ENCODE measurements around the gene AADAT. TPM values are rescaled to one million over a fixed set of nuclear protein-coding genes. Genes with fewer than 3 reads are reported as not detected.

The AADAT gene
- total RNA-seq: 1 to 10 TPM; 1.5 to 8.7 (median 5.2) TPM

DNA sequence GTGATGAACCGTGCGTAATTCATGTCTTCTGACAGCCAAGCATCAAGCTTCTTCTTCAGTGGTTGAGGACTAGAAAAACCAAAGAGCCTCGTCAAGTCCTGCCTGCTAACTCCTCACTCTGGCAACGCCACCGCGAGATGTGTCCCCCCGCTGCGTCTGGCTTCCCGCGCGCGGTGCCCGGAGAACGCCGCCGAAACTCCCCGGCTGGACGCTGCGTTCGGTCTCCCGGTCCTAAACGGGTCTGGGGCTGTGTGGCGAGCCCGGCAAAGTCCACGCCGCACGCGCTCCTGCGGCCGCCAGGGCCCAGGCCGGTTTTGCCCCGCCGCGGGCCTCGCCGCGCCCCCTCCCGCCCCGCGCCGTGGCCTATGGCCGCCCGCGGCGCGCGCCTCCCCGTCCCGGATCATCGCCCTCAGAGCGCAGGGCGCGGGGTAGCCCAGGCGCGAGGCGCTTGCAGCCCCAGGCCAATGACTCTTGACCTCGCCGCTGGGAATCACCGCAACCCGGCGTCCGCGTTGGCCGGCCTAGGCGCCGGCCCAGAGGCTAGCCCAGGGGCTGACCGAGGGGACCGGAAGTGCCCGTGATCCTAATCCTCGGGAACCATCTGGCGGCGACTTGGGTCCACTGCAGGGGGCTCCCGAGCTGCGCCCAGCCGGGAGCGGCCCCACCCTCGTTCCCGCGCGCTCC lies at the start of gene AADAT:
TSS of gene AADAT (minus strand) at position 289 of the 684 bp plus-strand sequence. CDS start at position 23, 266 bp downstream.
- Histone ChIP-seq H3K4me3 (peak within 1 kb of the TSS; percentile 63 to 67), H3K36me3 (peaks cover 0 to 21% of the 10 kb centered on the region in 2 donors), H3K27ac (peak within 1 kb of the TSS in 3 of 4 donors; percentile 76 to 81 (median 76)), H3K4me1 (peaks cover 0 to 19% (median 8%) of the 10 kb centered on the region in 3 donors), H3K9me3 (no peaks in the 10 kb centered on the region), H3K27me3 (no peaks in the 10 kb centered on the region)
- TF ChIP-seq, protein P1, sequence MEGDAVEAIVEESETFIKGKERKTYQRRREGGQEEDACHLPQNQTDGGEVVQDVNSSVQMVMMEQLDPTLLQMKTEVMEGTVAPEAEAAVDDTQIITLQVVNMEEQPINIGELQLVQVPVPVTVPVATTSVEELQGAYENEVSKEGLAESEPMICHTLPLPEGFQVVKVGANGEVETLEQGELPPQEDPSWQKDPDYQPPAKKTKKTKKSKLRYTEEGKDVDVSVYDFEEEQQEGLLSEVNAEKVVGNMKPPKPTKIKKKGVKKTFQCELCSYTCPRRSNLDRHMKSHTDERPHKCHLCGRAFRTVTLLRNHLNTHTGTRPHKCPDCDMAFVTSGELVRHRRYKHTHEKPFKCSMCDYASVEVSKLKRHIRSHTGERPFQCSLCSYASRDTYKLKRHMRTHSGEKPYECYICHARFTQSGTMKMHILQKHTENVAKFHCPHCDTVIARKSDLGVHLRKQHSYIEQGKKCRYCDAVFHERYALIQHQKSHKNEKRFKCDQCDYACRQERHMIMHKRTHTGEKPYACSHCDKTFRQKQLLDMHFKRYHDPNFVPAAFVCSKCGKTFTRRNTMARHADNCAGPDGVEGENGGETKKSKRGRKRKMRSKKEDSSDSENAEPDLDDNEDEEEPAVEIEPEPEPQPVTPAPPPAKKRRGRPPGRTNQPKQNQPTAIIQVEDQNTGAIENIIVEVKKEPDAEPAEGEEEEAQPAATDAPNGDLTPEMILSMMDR (IDR thresholded peaks at IDR 0.05): peak; percentile 57 to 83 (median 68)
- TF ChIP-seq POLR2AphosphoS5 (IDR thresholded peaks at IDR 0.05) (no peak), EP300 (IDR thresholded peaks at IDR 0.05) (no peak), POLR2A (IDR thresholded peaks at IDR 0.05) (no peak)
- peak; percentile 92 for ATAC-seq
- 0% methylated on average over 2 to 4 of the region's 80 CpGs for WGBS, 2 donors (ENCODE audit: low coverage in 1 of 2)

DNA sequence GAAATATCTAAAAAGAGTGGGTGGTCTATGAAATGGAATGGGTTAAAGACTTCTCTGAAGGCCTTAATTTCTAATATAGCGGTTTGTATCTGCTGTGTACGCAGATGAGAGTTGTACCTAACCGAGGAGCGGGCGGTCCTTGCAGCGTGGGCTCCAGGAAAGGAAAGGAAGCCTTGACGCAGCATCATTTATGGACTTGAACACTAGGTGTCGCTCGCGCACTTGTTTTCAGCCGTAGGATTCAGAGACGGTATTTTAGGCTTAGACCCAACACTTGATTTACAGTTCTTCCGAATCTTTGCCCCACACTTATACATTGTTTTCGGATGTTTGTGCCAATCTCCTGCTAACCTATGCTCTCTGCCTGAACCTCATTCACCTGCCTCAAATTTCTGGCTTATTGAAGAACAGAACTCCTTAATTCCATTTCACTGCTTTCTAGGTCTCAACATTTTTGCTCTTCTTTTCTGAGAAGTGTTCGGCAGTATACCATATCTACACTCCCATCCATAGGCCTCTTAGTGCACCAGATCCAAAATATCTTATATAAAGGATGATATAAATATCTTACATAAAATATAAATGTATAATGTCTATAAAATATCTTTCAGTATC lies 48.9 kb upstream of the AADAT start:
- Histone ChIP-seq H3K36me3 (no peaks in the 10 kb centered on the region), H3K27me3 (peaks cover 4% of the 10 kb centered on the region), H3K4me1 (no peaks in the 10 kb centered on the region), H3K9me3 (peaks cover 0 to 7% (median 0%) of the 10 kb centered on the region in 3 donors), H3K4me3 (no peak overlapping the region), H3K27ac (no peak overlapping the region)
- WGBS, 2 donors (ENCODE audit: low coverage in 1 of 2): 3 to 4% methylated on average over 15 of the region's 15 CpGs
- TF ChIP-seq, protein P1 (IDR thresholded peaks at IDR 0.05): peak; percentile 37 to 81 (median 61)
- no peak for TF ChIP-seq EP300 (IDR thresholded peaks at IDR 0.05)
- ATAC-seq: peak; percentile 59

DNA sequence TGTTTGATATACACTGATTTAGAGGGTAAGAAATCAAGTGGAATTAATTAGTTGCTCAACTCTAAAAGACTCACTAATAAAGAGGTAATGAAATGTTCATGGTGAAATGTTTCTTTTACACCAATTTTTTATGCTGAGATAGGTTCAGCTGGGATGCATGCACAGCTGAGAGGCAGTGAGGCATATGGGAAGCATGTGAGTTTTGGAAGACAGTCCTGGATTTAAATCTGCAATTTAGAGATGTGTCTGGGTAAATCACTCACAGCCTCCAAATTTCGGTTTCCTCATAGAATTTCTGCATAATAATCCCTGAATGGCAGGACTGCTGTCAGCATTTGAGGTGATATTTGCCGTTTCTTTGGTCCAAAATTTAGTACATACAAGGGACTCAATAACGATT lies 48.2 kb upstream of the AADAT start:
- Histone ChIP-seq H3K4me1 (no peaks in the 10 kb centered on the region), H3K27ac (no peak overlapping the region), H3K27me3 (peaks cover 4% of the 10 kb centered on the region), H3K9me3 (peaks cover 0 to 15% (median 0%) of the 10 kb centered on the region in 3 donors), H3K36me3 (no peaks in the 10 kb centered on the region), H3K4me3 (no peak overlapping the region)
- TF ChIP-seq, protein P1 (IDR thresholded peaks at IDR 0.05): no peak
- TF ChIP-seq EP300 (IDR thresholded peaks at IDR 0.05) (no peak), POLR2A (IDR thresholded peaks at IDR 0.05) (no peak), POLR2AphosphoS5 (IDR thresholded peaks at IDR 0.05) (no peak)
- ATAC-seq: no peak
- 56 to 72% methylated on average over 3 of the region's 3 CpGs for WGBS, 2 donors (ENCODE audit: low coverage in 1 of 2)

DNA sequence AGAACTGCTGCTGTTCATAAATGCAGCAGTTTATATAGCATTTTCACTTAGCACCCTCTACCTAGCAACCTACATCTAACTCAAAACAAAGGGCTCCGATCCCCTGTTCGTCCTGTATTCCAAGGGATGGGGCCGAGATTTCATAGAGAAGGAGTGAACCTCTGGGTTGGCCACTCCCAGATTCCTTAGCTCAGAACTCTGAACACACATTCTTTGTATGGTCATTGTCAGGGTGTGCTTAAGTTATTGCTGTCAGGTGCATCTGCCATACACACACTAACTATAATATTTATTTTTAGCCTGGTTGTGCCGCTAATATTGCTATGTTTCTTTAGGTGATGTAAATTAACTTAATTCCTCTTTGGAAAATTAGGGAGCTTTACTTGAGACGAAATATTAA lies 47.7 kb upstream of the AADAT start:
- H3K9me3 ChIP-seq: peaks cover 0 to 19% (median 0%) of the 10 kb centered on the region in 3 donors
- H3K4me1 ChIP-seq: no peaks in the 10 kb centered on the region
- 59 to 66% methylated on average over 4 to 5 of the region's 5 CpGs for WGBS, 2 donors (ENCODE audit: low coverage in 1 of 2)
- TF ChIP-seq, protein P1 (IDR thresholded peaks at IDR 0.05): no peak
- no peak for TF ChIP-seq POLR2A (IDR thresholded peaks at IDR 0.05)
- H3K4me3 ChIP-seq: no peak overlapping the region
- H3K27ac ChIP-seq: no peak overlapping the region
- no peaks in the 10 kb centered on the region for H3K36me3 ChIP-seq
- no peak for ATAC-seq
- H3K27me3 ChIP-seq: peaks cover 4% of the 10 kb centered on the region

DNA sequence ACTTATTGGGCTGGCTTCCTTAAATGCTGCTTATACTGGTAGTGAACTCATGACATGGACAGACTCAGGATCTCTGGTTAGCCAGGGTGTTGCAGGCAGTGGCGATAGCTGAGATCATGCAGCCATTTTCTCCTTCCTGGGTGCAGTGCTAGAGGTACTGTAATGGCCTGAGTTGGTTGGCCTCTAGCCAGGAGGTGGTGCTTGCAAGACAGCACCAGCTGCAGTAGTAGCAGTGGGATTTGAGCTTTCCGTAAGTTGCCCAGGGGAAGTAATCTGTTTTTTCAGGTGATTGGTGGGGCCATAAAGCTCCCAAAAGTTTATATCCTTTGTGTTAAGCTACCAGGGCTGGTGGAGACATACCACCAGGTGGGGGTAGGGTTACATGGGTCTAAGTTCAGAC lies 45.1 kb upstream of the AADAT start:
- TF ChIP-seq EP300 (IDR thresholded peaks at IDR 0.05) (no peak), POLR2A (IDR thresholded peaks at IDR 0.05) (no peak), POLR2AphosphoS5 (IDR thresholded peaks at IDR 0.05) (no peak)
- TF ChIP-seq, protein P1 (IDR thresholded peaks at IDR 0.05): no peak
- Histone ChIP-seq H3K36me3 (no peaks in the 10 kb centered on the region), H3K27me3 (peaks cover 4% of the 10 kb centered on the region), H3K4me3 (no peak overlapping the region), H3K27ac (no peak overlapping the region), H3K9me3 (peaks cover 0 to 26% (median 0%) of the 10 kb centered on the region in 3 donors), H3K4me1 (no peaks in the 10 kb centered on the region)
- ATAC-seq: no peak
- WGBS, 2 donors (ENCODE audit: low coverage in 1 of 2): 83 to 100% methylated on average over 1 to 2 of the region's 2 CpGs
